Inflammatory macrophage treated with lipopolysaccharide for 1 hour (primary cell): ENCODE measurements around the gene SETD1A.
A peak's percentile ranks its signal among the peaks of the same experiment; 100 is the strongest.

Source experiments
- DNase-seq, 2 donors: peaks; one replicate each; pipeline ENCODE4 v3.0.0-alpha.2; 2020 to 2022

Gene SETD1A

DNA sequence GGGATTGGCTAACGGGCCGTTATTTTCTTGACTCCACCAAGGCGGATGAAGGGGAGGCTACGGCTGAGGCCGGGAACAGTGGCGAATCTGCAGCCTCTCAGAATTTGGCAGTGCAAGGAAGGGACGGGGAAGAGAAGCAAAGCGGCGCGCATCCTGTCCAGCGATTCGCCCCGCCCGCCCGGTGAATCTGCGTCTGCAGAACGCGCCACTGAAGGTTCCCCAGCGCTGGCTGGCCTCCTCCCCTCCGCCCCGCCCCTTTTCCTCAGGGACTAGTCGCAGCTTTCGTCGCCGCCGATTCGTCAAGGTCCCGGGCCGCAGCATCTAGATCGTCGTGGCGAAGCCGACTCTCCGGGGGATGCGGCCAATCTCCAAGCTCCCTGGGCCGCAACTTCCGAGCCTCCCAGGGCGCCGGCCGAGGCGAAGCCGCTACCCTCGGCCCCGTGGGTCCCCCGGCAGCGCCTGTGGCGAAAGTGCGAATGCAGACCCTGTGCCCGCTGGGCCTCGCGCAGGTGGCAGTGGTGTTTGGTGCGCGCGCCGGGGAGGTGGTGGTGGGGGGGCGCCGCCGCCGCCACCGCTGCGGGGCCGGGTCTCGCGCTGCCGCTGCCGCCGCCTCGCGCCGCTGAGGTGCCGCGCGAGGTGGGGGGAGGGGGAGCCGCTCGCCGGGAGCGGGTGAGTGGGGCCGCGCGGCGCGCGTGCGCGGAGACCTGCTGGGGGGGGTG is at the start of gene SETD1A:
Gene SETD1A, plus strand, starts transcription at position 299 of the 719 bp plus-strand sequence. CDS start 978 bp downstream, outside the sequence.
- DNase-seq, result peak; percentile 92 to 94

DNA sequence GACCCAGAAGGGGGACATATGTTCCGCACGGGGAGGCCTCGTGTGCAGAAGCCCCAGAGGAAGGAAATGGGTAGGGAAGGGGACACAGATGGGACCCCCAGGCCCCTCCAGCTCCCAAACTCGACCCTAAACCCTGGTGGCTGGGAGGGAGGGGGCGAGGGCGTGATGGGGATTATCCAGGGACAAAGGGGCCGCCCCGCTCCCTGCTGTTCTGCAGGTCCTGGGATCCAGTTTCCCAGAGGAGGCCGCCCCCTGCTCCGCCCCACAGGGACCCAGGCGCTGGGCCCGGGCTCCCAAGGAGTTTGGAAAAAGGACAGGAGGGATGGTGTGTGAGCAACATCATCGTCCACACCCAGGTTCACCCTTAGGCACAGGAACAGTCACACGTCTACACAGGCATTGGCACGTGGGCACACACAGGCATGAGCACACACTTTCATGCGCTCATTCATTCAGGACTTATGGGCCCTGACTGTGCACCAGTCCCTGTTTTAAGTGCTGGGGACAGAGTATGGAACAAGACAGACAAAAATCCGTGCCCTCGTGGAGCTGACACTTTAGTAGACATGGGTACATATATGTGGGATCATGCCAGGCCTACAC is 47.0 kb upstream of the SETD1A start:
- DNase-seq, result no peak

DNA sequence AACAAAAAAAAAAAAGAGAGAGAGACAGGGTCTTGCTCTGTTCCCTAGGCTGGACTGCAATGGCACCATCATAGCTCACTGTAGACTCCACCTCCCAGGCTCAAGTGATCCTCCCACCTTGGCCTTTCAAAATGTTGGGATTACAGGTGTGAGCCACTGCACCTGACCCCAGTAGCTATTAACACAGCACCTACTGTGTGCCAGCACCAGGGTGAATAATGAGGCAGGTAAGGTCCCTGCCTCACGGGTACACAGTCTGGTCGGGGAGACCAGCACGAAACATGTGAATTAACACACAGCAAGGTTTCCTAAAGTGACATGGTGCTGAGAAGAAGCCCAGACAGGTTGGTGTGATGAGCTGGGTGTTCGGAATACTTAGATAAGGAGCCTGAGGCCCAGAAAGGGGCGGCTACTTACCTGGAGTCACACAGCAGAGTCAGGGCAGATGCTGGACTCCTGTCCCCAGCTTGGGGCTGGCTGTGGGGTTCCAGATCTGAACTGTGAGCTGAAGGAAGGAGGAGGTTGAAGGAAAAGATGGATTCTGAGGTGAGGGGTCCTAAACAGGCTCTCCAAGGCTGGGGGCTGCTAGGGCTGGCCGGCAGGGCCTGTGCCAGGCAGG is 44.7 kb upstream of the SETD1A start:
- DNase-seq, result no peak

DNA sequence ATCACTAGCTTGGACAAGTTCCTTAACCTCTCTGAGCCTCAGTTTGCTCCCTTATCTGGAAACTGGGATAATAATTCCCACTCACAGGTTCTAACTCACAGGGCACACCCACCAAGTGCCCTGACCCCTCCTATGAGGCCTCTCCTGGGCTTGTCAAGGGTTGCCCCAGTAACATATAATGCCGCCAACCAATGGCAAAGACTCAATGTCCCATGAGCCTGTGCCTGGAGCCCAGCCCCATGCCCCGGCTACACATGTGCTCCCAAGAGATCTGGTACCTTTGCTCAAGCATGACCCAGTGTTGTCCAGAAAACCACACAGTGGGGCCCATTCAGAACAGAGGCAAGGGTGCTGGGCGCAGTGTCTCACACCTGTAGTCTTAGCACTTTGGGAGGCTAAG is 42.7 kb upstream of the SETD1A start:
- no peak for DNase-seq

DNA sequence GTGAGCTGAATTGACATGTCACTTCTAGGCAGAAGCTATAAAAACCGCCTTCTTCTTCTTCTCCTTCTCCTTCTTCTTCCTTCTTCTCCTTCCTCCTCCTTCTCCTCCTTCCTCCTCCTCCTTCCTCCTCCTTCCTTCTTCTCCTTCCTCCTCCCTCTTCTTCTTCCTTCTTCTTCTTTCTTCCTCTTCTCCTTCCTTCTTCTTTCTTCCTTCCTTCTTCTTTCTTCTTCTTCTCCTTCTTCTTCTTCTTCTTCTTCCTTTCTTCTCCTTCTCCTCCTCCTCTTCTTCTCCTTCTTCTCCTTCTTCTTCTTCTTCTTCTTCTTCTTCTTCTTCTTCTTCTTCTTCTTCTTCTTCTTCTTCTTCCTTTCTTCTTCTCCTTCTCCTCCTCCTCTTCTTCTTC is 38.9 kb upstream of the SETD1A start:
- DNase-seq, result no peak

DNA sequence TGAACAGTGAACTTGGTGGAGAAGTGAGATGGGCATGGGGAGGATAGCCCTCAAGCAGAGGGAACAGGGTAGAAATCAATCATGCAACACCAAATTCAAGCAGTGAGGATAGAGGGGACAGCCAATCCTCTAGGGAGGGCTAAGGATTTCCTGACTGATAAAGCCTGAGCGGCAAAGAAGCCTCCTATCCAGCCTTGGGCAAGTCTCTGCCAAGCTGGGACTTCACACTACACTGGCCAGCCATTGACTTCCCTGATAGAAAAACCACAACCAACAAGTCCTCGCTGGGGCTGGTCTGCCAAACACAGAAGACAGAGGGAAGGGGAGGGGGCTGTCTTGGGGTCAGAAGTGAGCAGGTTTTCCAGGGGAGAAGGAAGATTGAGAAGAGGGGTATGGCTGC is 36.7 kb upstream of the SETD1A start:
- DNase-seq, result no peak

DNA sequence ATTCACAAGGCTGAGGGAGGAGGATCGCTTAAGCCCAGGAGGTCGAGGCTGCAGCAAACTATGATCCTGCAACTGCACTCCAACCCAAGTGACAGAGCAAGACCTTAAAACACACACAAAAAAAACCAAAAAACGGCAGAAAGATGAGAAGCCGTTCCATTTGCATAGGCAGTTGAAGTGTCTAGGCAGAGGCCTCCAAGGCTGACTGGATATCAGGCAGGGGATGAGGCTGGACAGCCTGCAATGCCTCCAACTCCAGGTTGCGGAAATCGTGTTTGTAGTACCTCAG is 36.2 kb upstream of the SETD1A start:
- no peak for DNase-seq

DNA sequence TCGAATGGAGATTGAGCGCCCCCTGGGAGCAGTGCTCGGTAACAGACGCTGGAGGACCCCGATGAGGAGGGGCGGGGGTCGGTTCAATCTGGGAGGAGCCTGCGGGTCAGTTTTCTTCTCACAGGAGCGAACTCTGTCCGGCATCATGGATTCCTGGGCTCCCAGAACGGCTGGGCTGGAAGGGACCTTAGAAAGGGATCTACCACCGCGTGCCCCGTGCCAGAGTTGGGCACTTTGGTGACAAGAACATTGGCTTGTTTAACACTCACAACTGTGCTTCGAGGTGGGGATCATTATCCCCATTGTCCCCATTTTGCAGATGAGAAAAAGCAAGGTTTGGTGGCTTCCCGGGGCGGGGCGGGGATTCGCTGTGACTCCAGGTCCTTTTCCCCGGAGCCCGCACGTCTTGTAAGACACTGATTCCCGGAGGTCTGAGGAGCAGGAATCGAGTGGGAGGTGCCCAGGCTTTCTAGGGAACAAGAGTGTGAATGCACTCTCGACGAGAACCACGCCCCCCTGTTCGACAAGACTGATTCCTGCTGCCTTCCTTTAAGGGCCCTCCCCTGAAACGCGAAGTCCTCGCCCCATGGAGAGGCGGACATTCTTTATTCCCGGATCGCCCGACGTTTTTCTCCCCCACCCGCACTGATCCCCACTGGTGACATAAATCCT is 35.7 kb upstream of the SETD1A start:
- peak; percentile 55 to 88 for DNase-seq

DNA sequence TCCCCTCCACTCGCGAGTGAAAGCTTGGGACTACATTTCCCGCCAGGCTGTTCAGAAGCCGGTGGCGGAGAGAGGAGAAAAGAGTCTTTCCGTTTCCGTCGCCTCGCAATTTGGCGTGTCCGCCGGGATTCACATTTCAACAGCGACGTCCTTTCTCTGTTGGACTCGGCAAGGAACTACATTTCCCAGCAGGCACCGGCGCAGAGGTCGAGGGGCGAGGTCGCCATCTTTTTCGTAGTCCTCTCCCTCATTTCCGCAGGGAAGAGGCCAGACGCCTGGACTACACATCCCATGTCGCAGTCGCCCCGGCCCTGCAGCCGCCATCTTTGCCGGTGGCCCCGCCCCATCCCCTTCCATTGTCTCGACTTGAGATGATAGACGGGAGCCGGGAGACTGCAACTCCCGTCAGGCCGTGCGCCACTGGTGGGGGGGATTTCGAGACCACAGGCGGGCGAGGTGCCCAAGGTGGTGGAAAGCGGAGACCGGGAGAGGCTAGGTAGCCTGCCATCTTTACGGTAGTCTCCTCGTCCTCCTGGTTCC is 35.1 kb upstream of the SETD1A start:
- DNase-seq, result peak; percentile 99

DNA sequence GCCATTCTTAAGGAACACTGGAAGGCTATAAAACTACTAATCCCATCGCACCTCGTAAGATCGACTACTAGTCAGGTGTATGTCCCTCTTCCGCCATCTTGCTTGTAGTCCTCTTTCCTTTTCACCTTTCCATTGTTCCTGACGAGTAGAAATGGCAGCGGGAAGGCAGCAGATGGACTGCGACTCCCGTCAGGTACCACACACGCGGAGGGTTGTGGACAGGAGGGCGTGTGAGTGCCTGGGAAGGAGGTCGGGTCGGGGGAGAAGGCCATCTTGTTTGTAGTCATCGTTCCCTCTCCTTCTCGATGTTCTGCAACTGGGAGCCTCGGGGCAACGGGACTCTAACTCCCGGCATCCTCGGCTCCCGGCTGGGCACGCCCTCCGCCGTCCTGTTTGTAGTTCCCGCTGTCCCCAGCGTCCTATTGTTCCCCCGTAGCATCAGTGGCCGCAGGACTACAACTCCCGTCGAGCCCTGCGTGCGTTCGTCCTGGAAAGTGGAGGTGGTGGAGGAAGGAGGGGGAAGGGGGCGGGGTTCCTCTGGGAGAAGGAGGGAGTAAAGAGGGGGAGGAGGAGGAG is 34.5 kb upstream of the SETD1A start:
- peak; percentile 98 to 99 for DNase-seq

DNA sequence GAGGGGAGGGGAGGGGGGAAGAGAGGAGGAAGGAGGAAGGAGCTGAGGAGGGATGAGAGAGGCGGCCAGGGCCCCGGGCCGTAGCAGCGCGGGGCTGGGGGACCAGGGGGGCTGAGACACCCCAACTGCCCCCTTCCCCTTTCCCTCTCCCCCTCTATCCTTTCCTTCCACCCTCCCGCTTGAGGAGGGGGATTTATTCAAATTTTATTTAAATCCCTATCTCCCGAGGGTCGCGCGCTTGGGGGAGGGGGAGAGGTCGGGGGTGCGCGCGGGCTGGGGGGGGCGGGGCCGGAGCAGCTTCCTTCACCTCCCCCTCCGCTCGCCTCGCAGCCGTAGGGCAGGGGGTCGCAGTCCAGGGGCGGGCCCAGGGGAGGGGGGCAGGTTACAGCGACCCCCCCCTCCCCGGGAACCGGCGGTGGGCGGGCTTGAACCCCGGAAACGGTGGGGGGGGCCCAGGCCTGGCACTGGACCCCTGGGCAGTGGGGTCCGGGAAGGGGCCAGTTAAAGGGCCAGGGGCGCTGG is 33.9 kb upstream of the SETD1A start, which contains the start of gene FBXL19:
Gene FBXL19, plus strand, starts transcription at position 19 of the 522 bp plus-strand sequence. CDS start 2,183 bp downstream, outside the sequence.
- no peak for DNase-seq

DNA sequence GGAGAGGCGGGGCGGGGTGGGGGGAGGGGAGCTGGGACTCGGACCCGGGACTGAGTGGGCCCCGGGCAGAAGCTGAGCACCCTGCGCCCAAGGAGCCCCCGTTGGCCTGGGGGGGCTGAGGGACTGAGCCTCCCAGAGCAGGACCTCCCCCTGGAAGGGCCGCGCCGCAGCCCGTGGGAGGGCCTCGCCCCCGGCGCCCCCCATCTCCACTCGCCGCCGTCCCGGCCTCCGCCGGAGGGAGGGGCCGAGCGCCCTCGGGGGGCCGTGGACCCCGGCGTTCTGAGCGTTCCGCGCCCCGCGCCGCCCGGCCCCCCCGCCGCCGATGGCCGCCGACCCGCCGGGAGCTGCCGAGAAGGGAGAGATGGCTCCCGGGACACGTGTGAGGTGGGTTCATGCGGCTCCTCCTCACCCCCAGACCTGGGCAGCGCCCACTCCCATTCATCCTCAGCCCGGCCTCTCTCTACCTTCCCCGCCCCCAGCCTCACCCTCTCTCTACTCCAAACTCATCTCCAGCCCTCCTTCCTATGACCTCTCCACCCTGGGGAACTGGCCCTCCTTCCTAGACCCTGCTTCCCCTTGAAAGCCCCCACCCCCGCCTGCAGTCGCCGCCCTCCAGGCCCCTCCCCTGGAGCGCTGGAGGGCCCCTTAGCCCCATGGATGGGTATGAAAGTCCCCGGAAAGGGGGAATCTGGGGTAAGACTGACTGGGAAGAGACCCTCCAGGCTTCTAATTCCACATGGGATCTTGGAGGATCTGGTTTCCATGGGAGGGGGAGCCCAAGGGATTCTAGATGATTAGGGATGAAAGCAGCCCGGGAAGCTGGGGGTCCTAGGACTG is 33.3 kb upstream of the SETD1A start:
- DNase-seq, result peak; percentile 28 to 52

DNA sequence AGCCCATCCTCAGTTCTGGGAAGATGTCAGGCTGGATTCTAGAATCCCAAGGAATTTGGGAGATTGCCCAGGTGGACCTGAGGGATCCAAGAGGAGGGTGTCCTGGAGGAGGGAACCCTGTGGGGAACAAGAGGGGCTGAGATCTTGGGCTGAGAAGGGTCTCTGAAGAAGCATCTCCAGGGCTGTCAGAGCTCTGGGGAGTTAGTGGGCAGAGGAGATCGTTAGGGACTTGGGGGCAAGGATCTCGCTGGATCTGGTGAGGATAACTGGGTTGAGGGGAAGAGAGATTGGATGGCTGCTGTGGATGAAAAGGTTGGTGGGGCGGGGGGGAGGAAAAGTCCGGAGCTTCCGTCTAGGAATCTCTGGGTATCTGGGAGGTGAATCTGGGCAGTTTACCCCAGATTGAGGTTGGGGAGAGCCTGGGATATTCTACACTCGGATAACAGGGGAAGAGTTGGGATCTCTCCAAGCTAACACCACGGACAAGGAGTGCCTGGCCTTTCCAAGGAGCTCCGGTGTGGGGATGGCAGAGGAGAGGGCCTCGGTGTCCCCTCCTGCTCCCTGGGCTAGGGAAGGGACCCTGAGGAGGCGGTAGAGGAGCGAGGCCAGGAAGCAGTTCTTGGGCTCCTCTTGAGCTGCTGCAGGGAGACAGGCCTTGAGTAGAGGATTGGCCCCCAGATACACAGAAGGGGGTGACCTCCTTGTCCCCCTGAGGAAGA is 32.5 kb upstream of the SETD1A start:
- no peak for DNase-seq

DNA sequence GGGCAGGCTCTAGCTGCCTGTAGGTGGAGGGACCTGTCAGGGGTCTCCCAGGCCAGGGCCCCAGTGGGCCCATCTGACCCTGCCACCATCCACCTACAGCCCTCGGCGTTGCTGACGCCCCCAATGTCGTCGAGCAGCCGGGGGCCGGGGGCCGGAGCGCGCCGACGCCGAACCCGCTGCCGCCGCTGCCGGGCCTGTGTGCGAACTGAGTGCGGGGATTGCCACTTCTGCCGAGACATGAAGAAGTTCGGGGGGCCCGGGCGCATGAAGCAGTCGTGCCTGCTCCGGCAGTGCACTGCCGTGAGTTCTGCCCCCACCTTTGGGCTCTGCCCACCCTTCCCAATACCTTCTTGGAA is 31.9 kb upstream of the SETD1A start:
- DNase-seq, result no peak

DNA sequence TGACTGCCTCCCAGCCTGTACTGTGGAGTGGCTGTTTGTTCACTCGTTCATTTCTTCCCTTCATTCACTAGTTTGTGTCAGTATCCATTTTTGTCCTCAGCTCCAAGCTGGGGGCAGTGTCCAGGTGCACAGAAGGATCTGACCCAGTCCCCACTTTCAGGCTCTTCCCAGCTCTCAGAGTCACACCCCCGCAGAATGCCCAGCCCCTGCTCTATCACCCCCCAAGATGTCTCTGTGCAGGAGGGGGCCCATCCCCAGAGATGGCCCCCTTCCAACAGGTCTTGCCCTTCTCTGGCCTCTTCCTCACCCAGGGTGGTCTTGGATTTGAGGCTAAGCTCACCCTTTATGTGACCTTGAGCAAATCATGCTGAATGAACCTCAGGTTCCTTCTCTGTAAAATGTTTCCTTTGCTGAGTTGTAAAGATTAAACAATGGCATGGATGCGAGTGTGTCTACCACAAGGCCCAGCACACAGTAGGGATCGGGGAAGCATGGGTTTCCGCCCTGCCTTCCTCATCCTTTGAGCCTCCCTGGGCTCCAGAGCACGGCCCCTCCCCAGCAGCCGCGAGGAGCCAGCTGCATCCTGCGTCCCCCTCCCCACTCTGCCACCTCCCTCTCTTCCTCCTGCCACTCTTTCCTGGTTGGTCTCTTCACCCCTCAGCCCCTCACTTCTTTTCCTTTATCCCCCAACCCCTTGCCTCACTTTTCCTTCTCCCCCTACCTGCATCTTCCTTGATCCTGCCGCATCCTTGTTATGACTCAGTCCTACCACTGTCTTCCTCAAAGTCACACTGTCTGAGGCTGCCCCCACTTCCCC is 31.4 kb upstream of the SETD1A start:
- no peak for DNase-seq

DNA sequence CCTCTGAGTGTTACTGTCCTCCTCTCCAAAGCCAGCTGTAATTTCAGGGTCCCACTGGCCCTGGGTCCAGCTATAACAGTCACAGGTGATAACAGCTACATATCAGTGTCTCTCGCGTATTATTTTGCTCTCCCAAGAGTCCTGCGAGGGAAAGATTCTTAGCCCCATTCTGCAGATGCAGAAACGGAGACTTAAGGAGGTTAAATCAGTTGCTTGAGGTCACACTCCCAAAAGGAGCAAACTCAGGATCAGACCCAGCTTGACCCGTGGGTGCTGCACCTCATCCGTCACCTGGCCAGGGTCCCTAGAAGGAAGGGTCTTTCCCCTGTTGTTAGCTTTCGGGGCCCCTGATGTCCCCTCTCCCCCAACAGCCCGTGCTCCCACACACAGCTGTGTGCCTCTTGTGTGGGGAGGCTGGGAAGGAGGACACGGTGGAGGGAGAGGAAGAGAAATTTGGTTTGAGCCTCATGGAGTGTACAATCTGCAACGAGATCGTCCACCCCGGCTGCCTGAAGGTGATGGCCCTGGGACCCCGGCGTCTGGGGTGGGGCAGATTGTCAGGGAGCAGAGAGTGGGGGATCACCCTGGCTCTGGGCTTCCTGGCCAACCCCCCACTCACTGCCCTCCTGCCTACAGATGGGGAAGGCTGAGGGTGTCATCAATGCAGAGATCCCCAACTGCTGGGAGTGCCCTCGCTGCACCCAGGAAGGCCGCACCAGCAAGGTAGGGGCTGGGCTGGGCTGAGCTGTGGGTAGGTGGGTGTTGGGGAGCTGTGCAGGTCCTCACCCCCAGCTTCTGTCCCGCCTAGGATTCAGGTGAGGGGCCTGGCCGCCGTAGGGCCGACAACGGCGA is 30.4 kb upstream of the SETD1A start:
- no peak for DNase-seq

DNA sequence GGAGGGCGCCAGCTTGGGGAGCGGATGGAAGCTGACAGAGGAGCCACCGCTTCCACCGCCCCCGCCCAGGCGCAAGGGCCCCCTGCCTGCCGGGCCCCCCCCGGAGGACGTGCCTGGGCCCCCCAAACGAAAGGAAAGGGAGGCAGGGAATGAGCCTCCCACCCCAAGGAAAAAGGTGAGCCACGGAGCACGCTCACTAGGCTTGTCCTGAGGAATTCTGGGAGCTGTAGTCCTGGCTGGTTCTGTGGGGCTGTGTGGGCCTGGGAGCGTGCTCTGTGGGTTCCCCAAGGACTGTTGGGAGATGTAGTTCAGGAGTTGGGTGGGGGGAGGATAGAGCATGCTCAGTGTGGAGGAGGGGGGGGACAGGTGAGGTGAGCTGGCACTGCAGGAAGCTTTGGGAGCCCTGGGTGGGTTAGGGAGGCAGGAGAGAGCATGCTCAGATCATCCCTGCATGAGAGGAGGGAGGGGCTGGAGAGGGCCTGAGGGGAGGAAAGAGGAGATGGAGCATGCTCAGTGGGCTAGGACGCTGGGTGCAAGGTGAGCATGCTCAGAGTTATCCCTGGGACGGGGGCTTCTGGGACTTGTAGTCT is 29.7 kb upstream of the SETD1A start:
- DNase-seq, result peak; percentile 27 to 50

DNA sequence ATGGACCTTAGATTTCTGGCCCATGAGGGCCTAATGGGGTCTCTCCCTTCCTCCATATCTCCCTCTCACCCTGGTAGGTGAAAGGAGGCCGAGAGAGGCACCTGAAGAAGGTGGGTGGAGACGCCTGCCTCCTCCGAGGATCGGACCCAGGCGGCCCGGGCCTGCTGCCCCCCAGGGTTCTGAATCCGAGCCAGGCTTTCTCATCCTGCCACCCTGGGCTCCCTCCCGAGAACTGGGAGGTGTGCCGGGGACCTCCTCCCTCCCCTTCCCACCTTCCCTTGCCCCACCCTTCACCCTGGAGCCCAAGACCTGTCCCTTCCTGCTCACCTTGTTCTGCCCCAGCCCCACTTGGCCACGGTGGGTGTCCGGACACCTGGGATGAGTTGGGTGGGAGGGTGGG is 29.2 kb upstream of the SETD1A start:
- no peak for DNase-seq

DNA sequence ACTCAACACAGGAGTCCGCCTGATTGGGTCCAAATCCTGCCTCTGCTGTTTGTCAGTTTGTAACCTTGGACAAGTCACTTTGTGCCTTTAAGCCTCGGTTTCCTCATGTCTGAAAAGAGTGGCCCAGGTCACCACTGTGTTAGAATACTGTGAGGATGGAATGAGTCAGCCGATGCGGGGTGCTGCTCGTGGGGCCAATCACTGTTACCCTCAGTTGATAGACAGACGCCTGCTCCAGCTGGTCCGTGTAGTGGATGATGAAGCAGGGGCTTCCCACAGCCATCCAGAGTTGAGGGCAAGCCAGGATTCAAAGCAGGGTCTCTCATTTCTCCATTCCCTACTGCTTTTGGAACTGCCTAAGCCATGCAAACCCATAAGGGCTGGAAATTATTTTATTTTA is 28.4 kb upstream of the SETD1A start:
- DNase-seq, result no peak
